ENCODE results near the gene METTL18. TPM values are rescaled to one million over a fixed set of nuclear protein-coding genes. Genes with fewer than 3 reads are reported as not detected.

Gene METTL18
- total and polyA plus RNA-seq, 12 donors: 4.1 to 11.4 (median 7.2) TPM

- 79 to 93% (median 90%) methylated on average over 2 of the region's 2 CpGs for WGBS, 4 donors
- TF ChIP-seq POLR2A (IDR thresholded peaks at IDR 0.05) (no peak), CTCF (IDR thresholded peaks at IDR 0.05) (no peak)
Observed at GRCh38 chr1:169768161-169768560, 26.5 kb downstream of the METTL18 start.

GRCh38 chr1:169765580-169766331 lies 29.0 kb downstream of the METTL18 start:
- Histone ChIP-seq H3K9me3 (replicated peaks in 1 of 3) (no peaks in the 10 kb centered on the region), H3K36me3 (replicated peaks in 1 of 2) (no peaks in the 10 kb centered on the region), H3K4me1 (replicated peaks in 1 of 2) (no peaks in the 10 kb centered on the region), H3K27me3 (no peaks in the 10 kb centered on the region), H3K27ac (no peak overlapping the region), H3K4me3 (no peak overlapping the region)
- WGBS, 4 donors: 63 to 72% (median 67%) methylated on average over 7 of the region's 7 CpGs
- intact Hi-C loops (cut with DNase I): no loop called here
- TF ChIP-seq CTCF (IDR thresholded peaks at IDR 0.05) (no peak), POLR2A (IDR thresholded peaks at IDR 0.05) (no peak)
- no peak for DNase-seq

More at GRCh38 chr1:169768161-169768560, 26.5 kb downstream of the METTL18 start:
- Histone ChIP-seq H3K27me3 (no peaks in the 10 kb centered on the region), H3K9me3 (replicated peaks in 1 of 3) (no peaks in the 10 kb centered on the region), H3K36me3 (replicated peaks in 1 of 2) (no peaks in the 10 kb centered on the region), H3K27ac (no peak overlapping the region), H3K4me3 (no peak overlapping the region), H3K4me1 (replicated peaks in 1 of 2) (no peaks in the 10 kb centered on the region)
- intact Hi-C loops (cut with DNase I): no loop called here
- DNase-seq: no peak

- WGBS, 4 donors: 47 to 63% (median 49%) methylated on average over 1 of the region's 1 CpG
- Histone ChIP-seq H3K36me3 (replicated peaks in 1 of 2) (no peaks in the 10 kb centered on the region), H3K4me3 (no peak overlapping the region), H3K27me3 (no peaks in the 10 kb centered on the region), H3K9me3 (replicated peaks in 1 of 3) (no peaks in the 10 kb centered on the region), H3K27ac (no peak overlapping the region), H3K4me1 (replicated peaks in 1 of 2) (no peaks in the 10 kb centered on the region)
- no peak for DNase-seq
- intact Hi-C loops (cut with DNase I): no loop called here
- no peak for TF ChIP-seq POLR2A (IDR thresholded peaks at IDR 0.05)
- no peak for TF ChIP-seq CTCF (IDR thresholded peaks at IDR 0.05)
Observed at GRCh38 chr1:169764919-169765318, 29.8 kb downstream of the METTL18 start.

- intact Hi-C loops (cut with DNase I): no loop called here
- Histone ChIP-seq H3K4me3 (no peak overlapping the region), H3K4me1 (replicated peaks in 1 of 2) (no peaks in the 10 kb centered on the region), H3K27me3 (no peaks in the 10 kb centered on the region), H3K36me3 (replicated peaks in 1 of 2) (no peaks in the 10 kb centered on the region), H3K27ac (no peak overlapping the region), H3K9me3 (replicated peaks in 1 of 3) (no peaks in the 10 kb centered on the region)
- 86 to 91% (median 90%) methylated on average over 1 of the region's 1 CpG for WGBS, 4 donors
- DNase-seq: no peak
- TF ChIP-seq POLR2A (IDR thresholded peaks at IDR 0.05): no peak
- TF ChIP-seq CTCF (IDR thresholded peaks at IDR 0.05): no peak
Observed at GRCh38 chr1:169762699-169763098, 32.0 kb downstream of the METTL18 start.

Measured in adrenal gland (tissue), 12 donors.